Common myeloid progenitor, CD34-positive (primary cell): ENCODE measurements around the gene RMND1.
"Not testable (repeated sequence)": the region's sequence is repeated elsewhere in the genome, so short reads cannot be mapped to it uniquely, and the experiment has no call there.

Experiments used
- CTCF ChIA-PET: fragments of 350-600 bp; sonication (Branson Sonifier 250); formaldehyde crosslinking; loops from one replicate; lab custom pipeline; 2021; ENCODE audit warnings: antibody characterized with exemption; lab: Charles Lee
- POLR2A ChIA-PET: fragments of 350-600 bp; sonication (Branson Sonifier 250); formaldehyde crosslinking; loops from one replicate; lab custom pipeline; 2021; ENCODE audit warnings: antibody characterized with exemption; lab: Charles Lee
- DNase-seq, 3 donors: peaks; one replicate each; pipeline versions ENCODE4 v3.0.0 to v3.0.0-alpha.2; 2013
- H3K27ac ChIP-seq, 2 experiments: 1 replicate in 1 of 2; 2 replicates in 1 of 2; pipeline ENCODE4 v1.7.0; 2013; ENCODE audit warnings: inconsistent platforms in 2 of 2, low read length in 2 of 2, mild to moderate bottlenecking in 2 of 2, low read depth in 1 of 2, moderate library complexity in 1 of 2; ENCODE audit not compliant: severe bottlenecking in 2 of 2, insufficient read depth in 1 of 2, poor library complexity in 1 of 2
- H3K27me3 ChIP-seq, 5 experiments: replicated peaks in 2 of 5; 1 replicate in 3 of 5; 2 replicates in 2 of 5; pipeline versions ENCODE4 v1.6.1 to v1.7.0; 2013; ENCODE audit warnings: low read length in 4 of 5, mild to moderate bottlenecking in 2 of 5, moderate library complexity in 2 of 5, inconsistent platforms in 1 of 5; ENCODE audit not compliant: insufficient read depth in 5 of 5, control insufficient read depth in 4 of 5
- H3K36me3 ChIP-seq, 4 experiments: 1 replicate in 2 of 4; 2 replicates in 2 of 4; pipeline versions ENCODE4 v1.6.1 to v1.7.0; 2013; ENCODE audit warnings: low read length in 3 of 4, control low read depth in 1 of 4, mild to moderate bottlenecking in 1 of 4; ENCODE audit not compliant: control insufficient read depth in 4 of 4, insufficient read depth in 4 of 4
- H3K4me1 ChIP-seq, 4 experiments: 1 replicate in 3 of 4; 2 replicates in 1 of 4; pipeline versions ENCODE4 v1.6.1 to v1.7.1; 2013; ENCODE audit warnings: low read length in 3 of 4, mild to moderate bottlenecking in 3 of 4, control low read depth in 1 of 4, inconsistent platforms in 1 of 4, moderate library complexity in 1 of 4; ENCODE audit not compliant: control insufficient read depth in 4 of 4, insufficient read depth in 4 of 4; ENCODE audit errors: control extremely low read depth in 1 of 4
- H3K4me3 ChIP-seq, 7 experiments: 1 replicate in 4 of 7; 2 replicates in 3 of 7; pipeline versions ENCODE4 v1.5.1 to v1.7.0; 2013; ENCODE audit warnings: mild to moderate bottlenecking in 7 of 7, low read length in 6 of 7, moderate library complexity in 6 of 7, inconsistent platforms in 2 of 7, low read depth in 2 of 7, control low read depth in 1 of 7; ENCODE audit not compliant: insufficient read depth in 4 of 7, control insufficient read depth in 1 of 7; ENCODE audit errors: extremely low read depth in 1 of 7
- H3K9me3 ChIP-seq, 5 experiments: 1 replicate in 4 of 5; 2 replicates in 1 of 5; pipeline versions ENCODE4 v1.6.1 to v1.7.1; 2013; ENCODE audit warnings: low read length in 4 of 5, mild to moderate bottlenecking in 2 of 5, inconsistent platforms in 1 of 5, low read depth in 1 of 5, moderate library complexity in 1 of 5; ENCODE audit not compliant: control insufficient read depth in 4 of 5, insufficient read depth in 2 of 5; ENCODE audit errors: control extremely low read depth in 1 of 5
- WGBS: methylation state at CpG from one replicate; pipeline ENCODE4 v1.1.5; 2013; ENCODE audit not compliant: insufficient coverage; 5-methylcytosine and 5-hydroxymethylcytosine counted together

The RMND1 gene

DNA sequence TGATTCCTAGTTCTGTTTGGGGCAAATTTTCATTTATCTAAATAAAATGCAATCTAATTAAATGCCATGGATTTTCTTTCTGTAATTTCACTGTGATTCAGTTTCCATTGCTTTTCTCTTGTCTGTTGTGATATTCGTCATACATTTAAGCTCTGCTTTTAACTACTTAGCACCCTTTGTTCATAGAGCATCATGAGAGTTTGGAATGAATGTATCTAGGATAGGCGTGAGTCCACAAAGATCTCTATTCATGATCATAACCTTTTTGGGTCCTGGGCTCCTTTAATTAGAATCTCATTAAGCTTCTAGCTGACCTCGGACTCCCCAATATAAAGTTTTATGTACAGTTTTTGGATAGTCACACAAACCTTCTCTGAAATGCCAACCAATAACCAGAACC lies 93.5 kb downstream of the RMND1 start:
- CTCF ChIA-PET: interaction anchor here (1.3 to 1.5 kb wide), 4 partner anchors 9 to 48 kb away, joined by 3 to 6 read pairs (median 4); no protein-coding TSS in a partner anchor
- no peak for DNase-seq
- H3K9me3 ChIP-seq: no peaks in the 10 kb centered on the region
- H3K36me3 ChIP-seq: peaks cover 3 to 13% (median 7%) of the 10 kb centered on the region in 4 experiments
- H3K27ac ChIP-seq: no peak overlapping the region
- no CpG with 5 or more reads among the region's 3 CpGs for WGBS
- H3K27me3 ChIP-seq: no peaks in the 10 kb centered on the region
- no peak overlapping the region for H3K4me3 ChIP-seq
- H3K4me1 ChIP-seq: peaks cover 0 to 3% (median 3%) of the 10 kb centered on the region in 4 experiments
- POLR2A ChIA-PET: interaction anchor here (0.6 kb wide), 1 partner anchor 37 kb away, joined by 3 read pairs; no protein-coding TSS in a partner anchor

DNA sequence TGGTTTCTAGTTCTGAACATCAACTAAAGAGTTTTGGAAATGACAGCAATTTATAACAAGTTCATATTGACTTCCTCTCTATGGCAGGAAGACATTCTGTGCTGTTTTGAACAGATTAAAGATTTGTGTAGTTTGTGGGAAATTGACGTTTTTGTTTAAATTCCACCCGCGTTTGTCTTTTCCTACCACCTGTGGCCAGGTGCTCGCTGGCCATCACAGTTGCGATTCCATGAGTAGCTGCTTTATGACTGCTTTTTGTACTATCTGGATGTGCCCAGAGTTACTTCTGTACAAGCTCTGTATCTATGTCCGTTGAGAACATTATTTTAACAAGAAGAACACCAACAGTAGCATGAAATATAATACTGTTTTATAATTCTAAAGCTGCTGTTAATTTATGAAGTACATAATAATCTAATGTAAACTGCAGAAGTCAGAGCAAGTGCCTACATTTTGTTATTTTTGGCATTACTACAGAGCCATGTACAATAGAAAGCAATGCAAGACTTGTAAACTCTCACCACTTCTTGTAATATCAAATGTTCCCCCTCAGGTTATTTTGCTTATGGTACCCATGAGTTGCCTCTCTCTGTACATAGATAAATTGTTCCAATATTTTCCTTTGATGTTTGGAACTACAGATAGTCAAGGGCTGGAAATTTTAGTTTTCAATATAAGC lies 94.0 kb downstream of the RMND1 start:
- Histone ChIP-seq H3K27me3 (peaks cover 0 to 2% (median 0%) of the 10 kb centered on the region in 5 experiments), H3K36me3 (peaks cover 2 to 12% (median 7%) of the 10 kb centered on the region in 4 experiments), H3K27ac (no peak overlapping the region), H3K9me3 (no peaks in the 10 kb centered on the region), H3K4me3 (peak overlapping the region in 1 of 7 experiments; percentile 50), H3K4me1 (peaks cover 0 to 3% (median 3%) of the 10 kb centered on the region in 4 experiments)
- POLR2A ChIA-PET: no interaction called here
- WGBS: 0% methylated on average over 4 of the region's 6 CpGs
- peak in 2 of 3 donors; percentile 13 to 46 for DNase-seq
- CTCF ChIA-PET: interaction anchor here (0.7 to 1.5 kb wide), 6 partner anchors 8 to 344 kb away, joined by 3 to 6 read pairs (median 4); no protein-coding TSS in a partner anchor

DNA sequence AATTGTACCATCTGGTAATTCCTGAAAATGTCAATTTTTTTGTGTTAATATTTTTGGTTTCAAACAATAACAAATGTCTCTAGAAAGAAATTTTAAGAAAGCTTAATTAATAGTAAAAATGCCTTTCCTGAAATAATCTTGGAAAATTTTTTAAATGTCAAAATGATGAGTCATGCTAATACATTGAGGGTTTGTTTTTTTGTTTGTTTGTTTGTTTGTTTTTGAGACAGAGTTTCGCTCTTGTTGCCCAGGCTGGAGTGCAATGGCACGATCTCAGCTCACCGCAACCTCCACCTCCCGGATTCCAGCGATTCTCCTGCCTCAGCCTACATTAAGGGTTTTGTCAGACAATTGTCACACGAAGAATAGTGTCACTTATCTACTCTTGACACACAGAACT lies 94.9 kb downstream of the RMND1 start:
- H3K4me3 ChIP-seq, H3K9me3 ChIP-seq, H3K36me3 ChIP-seq, DNase-seq, POLR2A ChIA-PET, H3K4me1 ChIP-seq, H3K27me3 ChIP-seq, CTCF ChIA-PET, H3K27ac ChIP-seq: not testable (repeated sequence)
- 98% methylated on average over 4 of the region's 6 CpGs for WGBS
